Cardiac muscle cell (in vitro differentiated cells and primary cell): ENCODE measurements around the gene GNG7. TPM values are rescaled to one million over a fixed set of nuclear protein-coding genes. Genes with fewer than 3 reads are reported as not detected.
"Not testable (repeated sequence)": the region's sequence is repeated elsewhere in the genome, so short reads cannot be mapped to it uniquely, and the experiment has no call there.

Source experiments
- DNase-seq, 2 donors: peaks; one replicate each; pipeline versions ENCODE4 v3.0.0 to v3.0.0-alpha.2; 2010 to 2017; ENCODE audit warnings: low read depth in 1 of 2, low spot score in 1 of 2
- H3K27ac ChIP-seq: fragments of 200-600 bp; sonication (generic); 2 replicates; pipeline ENCODE4 v1.5.1; 2016
- H3K27me3 ChIP-seq: fragments of 200-600 bp; sonication (generic); 2 replicates; pipeline ENCODE4 v1.6.0; 2016; ENCODE audit warnings: control low read depth
- H3K36me3 ChIP-seq: fragments of 200-600 bp; sonication (generic); 2 replicates; pipeline ENCODE4 v1.5.1; 2016; ENCODE audit warnings: control low read depth
- H3K4me1 ChIP-seq: fragments of 200-600 bp; sonication (generic); 2 replicates; pipeline ENCODE4 v1.8.1; 2017; ENCODE audit warnings: low read depth, mild to moderate bottlenecking, mixed run types
- H3K4me3 ChIP-seq: fragments of 200-600 bp; sonication (generic); 2 replicates; pipeline ENCODE4 v1.5.1; 2016; ENCODE audit warnings: mild to moderate bottlenecking
- H3K9me3 ChIP-seq: fragments of 200-600 bp; sonication (generic); 2 replicates; pipeline ENCODE4 v1.5.1; 2017; ENCODE audit warnings: low read depth, mild to moderate bottlenecking, control low read depth
- polyA plus RNA-seq: library from polyadenylated mRNA; unstranded; fragments of >200 nt; fragmentation: Nextera tagmentation; extraction: Ambion mirVana; gene quantifications from 2 replicates; pipeline ENCODE4 v1.2.1, GENCODE V29; 2016
- total RNA-seq: library from RNA; depleted of rRNA; stranded (reverse); fragments of >200 nt; gene quantifications from 2 replicates; pipeline ENCODE4 v1.2.3, GENCODE V29; 2016
- TF ChIP-seq, protein P1 (sequence below): IDR thresholded peaks from 2 replicates; pipeline ENCODE4 v1.5.1; 2012; ENCODE audit warnings: low read depth, mild to moderate bottlenecking, low read length

The GNG7 gene
- total and polyA plus RNA-seq, 2 experiments from 2014 or later: 20.4 to 24.8 TPM

DNA sequence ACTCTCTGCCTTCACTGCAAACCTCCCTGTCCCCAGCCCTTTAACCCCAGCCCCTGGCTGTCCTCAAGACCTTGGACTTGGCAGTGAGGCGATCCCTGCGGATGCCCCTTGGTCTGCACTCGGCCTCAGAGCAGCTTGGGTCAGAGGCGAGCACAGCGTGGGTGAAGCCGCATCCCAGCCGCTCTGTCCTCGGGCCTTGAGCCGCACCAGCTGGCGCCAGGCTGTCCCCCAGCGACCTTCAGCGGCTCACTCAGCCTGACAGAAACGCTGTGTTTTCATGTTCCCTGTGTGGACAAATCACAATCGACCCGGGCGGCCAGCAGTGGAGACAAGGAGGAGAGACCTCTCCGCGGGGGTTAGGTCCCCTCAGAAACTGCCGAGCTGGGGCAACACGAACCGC lies 52.0 kb downstream of the GNG7 start:
- DNase-seq: no peak
- H3K4me1 ChIP-seq: peaks cover 5% of the 10 kb centered on the region
- TF ChIP-seq, protein P1, sequence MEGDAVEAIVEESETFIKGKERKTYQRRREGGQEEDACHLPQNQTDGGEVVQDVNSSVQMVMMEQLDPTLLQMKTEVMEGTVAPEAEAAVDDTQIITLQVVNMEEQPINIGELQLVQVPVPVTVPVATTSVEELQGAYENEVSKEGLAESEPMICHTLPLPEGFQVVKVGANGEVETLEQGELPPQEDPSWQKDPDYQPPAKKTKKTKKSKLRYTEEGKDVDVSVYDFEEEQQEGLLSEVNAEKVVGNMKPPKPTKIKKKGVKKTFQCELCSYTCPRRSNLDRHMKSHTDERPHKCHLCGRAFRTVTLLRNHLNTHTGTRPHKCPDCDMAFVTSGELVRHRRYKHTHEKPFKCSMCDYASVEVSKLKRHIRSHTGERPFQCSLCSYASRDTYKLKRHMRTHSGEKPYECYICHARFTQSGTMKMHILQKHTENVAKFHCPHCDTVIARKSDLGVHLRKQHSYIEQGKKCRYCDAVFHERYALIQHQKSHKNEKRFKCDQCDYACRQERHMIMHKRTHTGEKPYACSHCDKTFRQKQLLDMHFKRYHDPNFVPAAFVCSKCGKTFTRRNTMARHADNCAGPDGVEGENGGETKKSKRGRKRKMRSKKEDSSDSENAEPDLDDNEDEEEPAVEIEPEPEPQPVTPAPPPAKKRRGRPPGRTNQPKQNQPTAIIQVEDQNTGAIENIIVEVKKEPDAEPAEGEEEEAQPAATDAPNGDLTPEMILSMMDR: no peak
- H3K27ac ChIP-seq: no peak overlapping the region
- H3K9me3 ChIP-seq: no peaks in the 10 kb centered on the region
- no peaks in the 10 kb centered on the region for H3K36me3 ChIP-seq
- no peaks in the 10 kb centered on the region for H3K27me3 ChIP-seq
- no peak overlapping the region for H3K4me3 ChIP-seq

DNA sequence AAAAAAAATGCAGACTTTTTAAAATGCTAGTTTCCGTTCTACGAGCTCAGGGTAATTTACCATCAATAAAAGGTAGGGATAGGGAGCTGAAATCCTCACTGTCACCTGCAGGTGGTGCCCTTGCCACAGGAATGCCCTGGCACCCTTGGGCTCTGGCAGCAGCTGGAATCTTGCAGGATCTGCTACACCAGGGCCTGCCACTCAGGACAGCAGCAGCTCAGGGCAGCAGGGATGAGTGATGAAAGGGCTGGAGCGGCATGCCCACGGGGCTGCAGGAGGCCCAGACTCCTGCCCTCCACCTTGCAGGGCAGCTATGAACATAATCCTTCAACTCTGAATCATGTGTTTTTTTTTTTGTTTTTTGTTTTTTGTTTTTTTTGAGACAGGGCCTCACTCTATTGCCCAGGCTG lies 54.0 kb downstream of the GNG7 start:
- Histone ChIP-seq H3K9me3 (no peaks in the 10 kb centered on the region), H3K4me1 (no peaks in the 10 kb centered on the region), H3K36me3 (no peaks in the 10 kb centered on the region), H3K27ac (no peak overlapping the region), H3K4me3 (no peak overlapping the region), H3K27me3 (no peaks in the 10 kb centered on the region)
- DNase-seq: peak; percentile 76 to 85
- TF ChIP-seq, protein P1: peak; percentile 68

DNA sequence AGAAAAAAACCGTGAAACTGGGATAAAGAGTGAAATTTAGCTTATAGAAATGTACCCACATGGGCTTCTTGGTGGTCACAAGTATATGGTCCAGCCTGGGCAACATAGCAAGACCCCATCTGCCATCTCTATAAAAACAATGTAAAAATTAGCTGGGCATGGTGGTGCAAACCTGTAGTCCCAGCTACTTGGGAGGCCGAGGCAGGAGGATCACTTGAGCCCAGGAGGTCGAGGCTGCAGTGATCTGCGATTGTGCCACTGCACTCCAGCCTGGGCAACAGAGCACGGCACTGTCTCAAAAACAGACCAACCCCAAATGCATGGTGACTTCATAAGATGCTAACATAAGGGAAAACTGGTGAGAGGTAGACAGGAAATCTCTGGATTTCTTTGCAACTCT lies 54.4 kb downstream of the GNG7 start:
- no peak for DNase-seq
- no peaks in the 10 kb centered on the region for H3K36me3 ChIP-seq

DNA sequence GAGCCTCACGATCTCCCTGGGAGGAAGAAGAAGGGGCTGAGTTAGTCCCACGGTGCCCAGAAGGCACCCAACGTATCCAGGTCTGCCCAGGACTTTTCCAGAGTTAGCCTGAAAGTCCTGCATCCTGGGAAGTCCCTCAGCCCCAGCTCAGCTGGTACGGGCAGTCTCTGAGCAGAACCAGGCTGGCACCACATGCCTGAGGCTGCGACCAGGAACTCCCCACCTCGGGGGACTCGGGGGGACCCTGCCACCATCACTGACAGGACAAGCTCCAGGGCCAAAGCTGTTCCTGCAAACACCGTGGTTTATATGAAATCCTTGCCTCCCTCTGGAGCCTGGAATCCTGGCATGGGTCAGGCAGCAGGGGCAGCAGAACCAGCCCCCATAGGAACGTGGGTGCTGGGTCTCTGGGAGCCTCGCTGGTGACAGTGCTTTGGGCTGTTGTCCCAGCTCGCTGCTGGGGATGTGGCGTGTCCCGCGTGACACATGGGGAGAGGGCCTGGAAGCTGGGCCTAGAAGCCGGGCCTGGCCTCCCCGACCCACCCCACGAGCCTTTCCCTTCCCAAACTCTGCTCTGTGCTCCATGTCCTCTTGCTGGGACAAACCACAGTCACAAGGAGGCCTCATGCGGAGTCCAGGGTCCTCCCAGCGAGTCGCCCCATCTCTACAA lies 55.5 kb downstream of the GNG7 start:
- TF ChIP-seq, protein P1: no peak
- Histone ChIP-seq H3K36me3 (no peaks in the 10 kb centered on the region), H3K27ac (no peak overlapping the region), H3K27me3 (no peaks in the 10 kb centered on the region), H3K4me1 (no peaks in the 10 kb centered on the region), H3K9me3 (no peaks in the 10 kb centered on the region), H3K4me3 (no peak overlapping the region)
- no peak for DNase-seq

More for the DNA sequence above, 54.4 kb downstream of the GNG7 start:
- no peaks in the 10 kb centered on the region for H3K27me3 ChIP-seq
- no peaks in the 10 kb centered on the region for H3K9me3 ChIP-seq
- H3K27ac ChIP-seq: no peak overlapping the region
- H3K4me1 ChIP-seq: no peaks in the 10 kb centered on the region
- no peak overlapping the region for H3K4me3 ChIP-seq
- TF ChIP-seq, protein P1: no peak

DNA sequence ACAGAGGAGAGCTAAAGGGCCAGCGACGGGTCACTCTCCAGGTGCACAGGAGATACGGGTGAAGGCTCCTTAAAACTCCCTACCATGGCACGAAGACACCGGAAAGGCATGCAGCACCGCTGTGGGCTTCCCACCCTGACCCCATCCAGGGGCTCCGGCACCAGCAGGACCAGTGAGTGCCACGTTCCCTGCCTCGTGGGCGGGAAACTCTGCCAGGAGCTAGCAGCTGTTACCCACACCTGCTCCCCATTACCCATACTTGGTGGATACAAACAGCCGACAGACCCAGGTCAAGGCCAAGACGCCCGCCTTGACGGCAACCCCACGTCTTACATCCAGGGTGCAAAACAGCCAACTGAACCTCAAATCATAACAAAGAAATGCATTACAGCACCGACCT lies 56.7 kb downstream of the GNG7 start:
- Histone ChIP-seq H3K4me1 (no peaks in the 10 kb centered on the region), H3K9me3 (no peaks in the 10 kb centered on the region), H3K4me3 (no peak overlapping the region), H3K36me3 (no peaks in the 10 kb centered on the region), H3K27ac (no peak overlapping the region), H3K27me3 (no peaks in the 10 kb centered on the region)
- no peak for DNase-seq
- TF ChIP-seq, protein P1: no peak

DNA sequence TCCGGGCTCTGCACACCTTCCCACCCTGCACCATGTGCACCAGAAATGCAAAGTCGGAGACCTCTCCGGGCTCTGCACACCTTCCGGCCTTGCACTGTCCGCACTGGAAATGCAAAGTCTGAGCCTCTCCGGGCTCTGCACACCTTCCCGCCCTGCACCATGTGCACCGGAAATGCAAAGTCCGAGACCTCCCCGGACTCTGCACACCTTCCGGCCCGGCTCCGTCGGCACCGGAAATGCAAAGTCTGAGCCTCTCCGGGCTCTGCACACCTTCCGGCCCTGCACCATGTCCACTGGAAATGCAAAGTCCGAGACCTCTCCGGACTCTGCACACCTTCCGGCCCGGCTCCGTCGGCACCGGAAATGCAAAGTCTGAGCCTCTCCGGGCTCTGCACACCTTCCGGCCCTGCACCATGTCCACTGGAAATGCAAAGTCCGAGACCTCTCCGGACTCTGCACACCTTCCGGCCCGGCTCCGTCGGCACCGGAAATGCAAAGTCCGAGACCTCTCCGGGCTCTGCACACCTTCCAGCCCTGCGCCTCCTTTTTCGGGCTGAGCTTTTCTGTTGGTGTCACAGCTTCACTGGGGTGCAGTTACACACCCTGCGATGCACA lies 59.3 kb downstream of the GNG7 start:
- H3K4me3 ChIP-seq, H3K36me3 ChIP-seq, H3K9me3 ChIP-seq, H3K27me3 ChIP-seq, H3K27ac ChIP-seq, H3K4me1 ChIP-seq, DNase-seq: not testable (repeated sequence)
